ENCODE measurements around the gene MUC12. TPM values are rescaled to one million over a fixed set of nuclear protein-coding genes. Genes with fewer than 3 reads are reported as not detected.
"Not testable (repeated sequence)": the region's sequence is repeated elsewhere in the genome, so short reads cannot be mapped to it uniquely, and the experiment has no call there.

The MUC12 gene
- total and polyA plus RNA-seq, 2 of the 13 experiments (the other 11 are each of a cell fraction or from before 2014, with no cell fraction given), result not detected

GRCh38 chr7:100983451-100984187 lies 14.3 kb downstream of the MUC12 start:
- ATAC-seq (no peak), FAIRE-seq (no peak), DNase-seq (ENCODE audit: low spot score) (no peak)
- no peak overlapping the region for H3K27ac ChIP-seq (ENCODE audit: extremely low read length, insufficient read depth, low read length)
- H3K9me3 ChIP-seq (ENCODE audit: low read length), result no peaks in the 10 kb centered on the region
- no peaks in the 10 kb centered on the region for H4K20me1 ChIP-seq (ENCODE audit: insufficient read depth, low read length)
- H3K36me3 ChIP-seq (replicated peaks in 1 of 2; ENCODE audit: control insufficient read depth in 1 of 2, insufficient read depth in 2 of 2, low read length in 2 of 2), result no peaks in the 10 kb centered on the region
- 1% methylated on average over 8 of the region's 8 CpGs for WGBS (ENCODE audit: low lambda C conversion rate)
- ChIA-PET POLR2A (no interaction called here), CTCF (ENCODE audit: low intra/inter-chr PET ratio, low total read pairs) (no interaction called here)
- in situ Hi-C loops (cut with HindIII; ENCODE audit: extremely low pct_ligation_motif_present, low pct_unique_long_range_greater_than_20kb) (no loop called here), intact Hi-C loops (cut with micrococcal nuclease; ENCODE audit: unreplicated experiment) (no loop called here)
- BruUV-seq (replicated peaks), result no TSS peak
- no peak overlapping the region for H2AFZ ChIP-seq (ENCODE audit: low read length)
- peaks cover 2 to 3% of the 10 kb centered on the region in 2 experiments; a peak in 1 of 5 replicates for H3K27me3 ChIP-seq (ENCODE audit: control insufficient read depth in 1 of 2, insufficient read depth in 2 of 2, low read length in 2 of 2)
- H3K4me3 ChIP-seq (replicated peaks in 1 of 3; ENCODE audit: insufficient read depth in 1 of 3, low read depth in 2 of 3, low read length in 3 of 3), result no peak overlapping the region
- H3K4me1 ChIP-seq (ENCODE audit: insufficient read depth, low read length), result no peaks in the 10 kb centered on the region
- H3K79me2 ChIP-seq (ENCODE audit: insufficient read depth, low read length), result no peaks in the 10 kb centered on the region
- H3K9ac ChIP-seq (ENCODE audit: insufficient read depth, low read depth, low read length), result no peak overlapping the region
- TF ChIP-seq ONECUT2 (CRISPR knock-in tag; IDR thresholded peaks at IDR 0.05) (no peak), CEBPG (CRISPR knock-in tag; IDR thresholded peaks at IDR 0.05) (no peak), CC2D1A (CRISPR knock-in tag; IDR thresholded peaks at IDR 0.05) (no peak), ZFP36L2 (CRISPR knock-in tag; IDR thresholded peaks at IDR 0.05) (no peak), TIGD3 (CRISPR knock-in tag; IDR thresholded peaks at IDR 0.05; ENCODE audit: borderline replicate concordance) (no peak), PCBP1 (IDR thresholded peaks at IDR 0.05; ENCODE audit: borderline replicate concordance, low read depth, low read length) (no peak), ATF7-NPFF (CRISPR knock-in tag; IDR thresholded peaks at IDR 0.05; ENCODE audit: low read depth) (no peak)
- no peak overlapping the region for H3K4me2 ChIP-seq (ENCODE audit: low read depth, low read length)

- H3K9ac ChIP-seq (ENCODE audit: insufficient read depth, low read depth, low read length); H3K9me3 ChIP-seq (ENCODE audit: low read length); H2AFZ ChIP-seq (ENCODE audit: low read length); H3K36me3 ChIP-seq (replicated peaks in 1 of 2; ENCODE audit: control insufficient read depth in 1 of 2, insufficient read depth in 2 of 2, low read length in 2 of 2); POLR2A ChIA-PET; H4K20me1 ChIP-seq (ENCODE audit: insufficient read depth, low read length); H3K27ac ChIP-seq (ENCODE audit: extremely low read length, insufficient read depth, low read length); H3K4me1 ChIP-seq (ENCODE audit: insufficient read depth, low read length); H3K27me3 ChIP-seq (ENCODE audit: control insufficient read depth in 1 of 2, insufficient read depth in 2 of 2, low read length in 2 of 2); CTCF ChIA-PET (ENCODE audit: low intra/inter-chr PET ratio, low total read pairs); H3K4me2 ChIP-seq (ENCODE audit: low read depth, low read length); DNase-seq (ENCODE audit: low spot score); intact Hi-C loops (cut with micrococcal nuclease; ENCODE audit: unreplicated experiment); H3K79me2 ChIP-seq (ENCODE audit: insufficient read depth, low read length); ATAC-seq; BruUV-seq (replicated peaks); FAIRE-seq; H3K4me3 ChIP-seq (replicated peaks in 1 of 3; ENCODE audit: insufficient read depth in 1 of 3, low read depth in 2 of 3, low read length in 3 of 3); in situ Hi-C loops (cut with HindIII; ENCODE audit: extremely low pct_ligation_motif_present, low pct_unique_long_range_greater_than_20kb): not testable (repeated sequence)
- WGBS (ENCODE audit: low lambda C conversion rate), result 21% methylated on average over 14 of the region's 14 CpGs
These were observed 15.0 kb downstream of the MUC12 start for GRCh38 chr7:100984241-100984918.

- H4K20me1 ChIP-seq (ENCODE audit: insufficient read depth, low read length); H3K9me3 ChIP-seq (ENCODE audit: low read length); BruUV-seq (replicated peaks); H3K27ac ChIP-seq (ENCODE audit: extremely low read length, insufficient read depth, low read length); DNase-seq (ENCODE audit: low spot score); H3K4me1 ChIP-seq (ENCODE audit: insufficient read depth, low read length); intact Hi-C loops (cut with micrococcal nuclease; ENCODE audit: unreplicated experiment); FAIRE-seq; H3K9ac ChIP-seq (ENCODE audit: insufficient read depth, low read depth, low read length); H3K4me2 ChIP-seq (ENCODE audit: low read depth, low read length); H3K4me3 ChIP-seq (replicated peaks in 1 of 3; ENCODE audit: insufficient read depth in 1 of 3, low read depth in 2 of 3, low read length in 3 of 3); H3K36me3 ChIP-seq (replicated peaks in 1 of 2; ENCODE audit: control insufficient read depth in 1 of 2, insufficient read depth in 2 of 2, low read length in 2 of 2); H3K79me2 ChIP-seq (ENCODE audit: insufficient read depth, low read length); H2AFZ ChIP-seq (ENCODE audit: low read length); CTCF ChIA-PET (ENCODE audit: low intra/inter-chr PET ratio, low total read pairs); ATAC-seq; in situ Hi-C loops (cut with HindIII; ENCODE audit: extremely low pct_ligation_motif_present, low pct_unique_long_range_greater_than_20kb); POLR2A ChIA-PET; H3K27me3 ChIP-seq (ENCODE audit: control insufficient read depth in 1 of 2, insufficient read depth in 2 of 2, low read length in 2 of 2): not testable (repeated sequence)
- WGBS (ENCODE audit: low lambda C conversion rate), result 34% methylated on average over 4 of the region's 4 CpGs
These were observed 15.8 kb downstream of the MUC12 start for GRCh38 chr7:100985033-100985797.

All from HepG2 (cell line).